GM12892 (cell line): Measurements from ENCODE around the gene ADD1.

Experiments
- POLR2A ChIP-seq: IDR thresholded peaks from 2 replicates; pipeline ENCODE4 v1.6.1; 2011; ENCODE audit warnings: low read depth, low read length, control low read depth
- POLR2AphosphoS5 ChIP-seq: IDR thresholded peaks from 2 replicates; pipeline ENCODE4 v1.6.1; 2011; ENCODE audit warnings: low read depth, low read length, control low read depth
- TAF1 ChIP-seq: IDR thresholded peaks from 2 replicates; pipeline ENCODE4 v1.6.1; 2011; ENCODE audit warnings: low read depth, mild to moderate bottlenecking, control low read depth, low read length, borderline replicate concordance

- no peak for TF ChIP-seq POLR2AphosphoS5
- TF ChIP-seq POLR2A = no peak
- TF ChIP-seq TAF1 = no peak
Observed at GRCh38 chr4:2829933-2830451, 13.7 kb upstream of the ADD1 start.
